Stimulated activated CD4-positive, alpha-beta T cell treated with anti-CD3 and anti-CD28 coated beads, TNF-alpha, amount 100 ng/mL, for 48 hours (primary cell): ENCODE data around the gene CASTOR1.

Experiments
- DNase-seq, 3 donors: peaks; one replicate each; pipeline ENCODE4 v3.0.0-alpha.2; 2020; ENCODE audit warnings: low read depth in 3 of 3

The CASTOR1 gene

DNA sequence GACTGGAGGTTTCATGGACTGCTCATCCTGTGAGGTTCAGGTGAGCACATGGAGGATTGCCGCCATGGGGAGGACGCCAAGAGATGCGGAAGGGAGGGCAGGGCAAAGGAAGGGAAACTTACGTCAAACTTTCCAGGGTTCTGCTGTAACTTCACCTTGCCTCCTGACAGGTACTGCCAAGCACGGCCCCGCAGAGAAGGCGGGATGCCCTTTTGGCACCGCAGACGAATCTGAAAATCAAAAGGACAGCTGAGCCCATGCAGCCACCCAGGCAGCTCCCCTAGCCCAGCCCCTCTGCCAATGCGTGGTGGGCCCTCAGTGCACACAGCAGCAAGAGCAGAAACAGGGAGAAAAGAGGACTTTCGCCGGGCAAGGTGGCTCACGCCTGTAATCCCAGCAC, 10.0 kb upstream of the CASTOR1 start:
- no peak for DNase-seq

DNA sequence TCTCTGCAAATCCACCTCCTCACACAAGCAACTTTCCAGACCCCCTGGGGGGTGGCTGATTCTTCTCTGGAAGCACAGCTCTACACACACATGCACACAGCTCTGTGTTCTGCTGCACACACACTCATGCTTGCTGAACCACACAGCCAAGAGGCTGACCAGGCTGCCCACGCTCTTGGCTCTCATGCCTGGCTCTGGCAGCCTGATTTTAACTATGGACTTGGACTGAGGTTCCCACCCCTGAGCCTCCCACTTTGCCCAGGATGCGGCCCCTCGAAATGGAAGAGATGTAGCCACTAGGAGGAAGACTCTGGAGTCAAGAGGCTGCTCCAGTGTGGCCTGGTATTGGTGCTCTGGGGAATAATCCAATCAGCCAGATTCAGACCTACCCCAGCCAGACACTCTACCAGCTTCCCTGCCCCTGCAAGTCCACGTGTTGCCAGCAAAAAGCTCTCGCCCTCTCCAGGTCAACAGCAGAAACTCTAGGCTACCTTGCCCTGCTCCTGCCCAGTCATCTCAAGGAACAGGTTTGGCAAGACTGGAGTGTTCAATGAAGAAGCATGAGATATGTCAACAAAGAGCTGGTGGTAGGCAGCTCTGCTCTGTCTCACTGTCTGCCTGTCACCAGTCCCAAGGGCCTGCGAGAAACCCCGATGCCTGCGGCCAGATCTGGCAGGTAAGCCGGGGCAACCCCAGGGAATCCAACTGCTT, 8.8 kb upstream of the CASTOR1 start:
- no peak for DNase-seq

DNA sequence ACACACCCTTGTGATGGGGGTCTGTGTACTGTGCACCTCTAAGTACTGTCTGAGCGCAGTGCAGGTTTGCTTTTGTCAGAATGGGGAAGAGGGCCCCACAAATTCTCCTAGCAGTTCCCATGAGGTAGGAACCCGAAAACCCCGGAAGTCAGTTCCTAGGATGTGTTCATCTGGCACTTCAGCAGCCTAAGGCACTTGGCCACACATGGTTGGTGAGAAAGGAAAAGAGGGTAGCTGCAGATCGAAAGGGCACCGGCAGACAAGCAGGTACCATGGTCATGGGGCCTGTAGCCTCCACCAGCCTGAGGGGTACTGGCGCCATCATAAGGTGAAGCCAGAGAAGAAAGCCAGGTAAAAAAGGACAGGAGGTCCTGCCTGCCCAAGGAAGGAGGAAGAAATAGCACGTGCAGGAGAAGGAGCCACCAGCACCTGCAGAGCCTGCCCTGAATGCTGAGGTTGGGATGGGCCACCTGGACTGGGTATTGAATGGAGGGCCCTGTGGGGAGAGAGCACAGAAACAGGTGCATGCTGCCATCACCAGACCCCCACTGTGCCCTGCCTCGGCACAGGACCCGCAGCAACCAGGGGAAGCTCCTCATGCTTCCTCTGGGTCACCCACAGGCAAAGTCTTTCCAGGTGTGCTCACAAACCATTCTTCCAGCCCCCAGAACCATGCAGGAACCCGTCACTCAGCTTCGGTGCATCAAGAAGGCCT, 8.1 kb upstream of the CASTOR1 start:
- no peak for DNase-seq

DNA sequence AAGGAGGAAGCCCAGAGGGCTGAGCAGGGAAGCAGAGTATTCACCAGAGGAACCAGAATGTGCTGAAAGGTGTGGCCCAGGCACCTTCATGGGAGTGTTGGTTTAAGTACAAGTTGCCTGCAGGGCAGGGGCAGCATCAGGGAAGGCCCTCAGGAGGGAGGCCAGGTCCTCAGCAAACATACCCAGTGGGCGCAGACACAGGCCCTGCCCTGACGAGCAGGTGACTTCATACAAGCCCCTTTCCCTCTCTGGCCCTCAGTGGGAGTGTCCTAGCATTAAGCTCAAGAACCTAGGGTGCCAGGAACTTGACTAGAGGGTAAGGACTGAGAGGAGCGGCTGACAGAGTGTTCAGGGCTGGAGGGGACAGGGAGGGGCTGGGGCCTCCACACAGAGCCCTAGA, 7.5 kb upstream of the CASTOR1 start:
- no peak for DNase-seq

DNA sequence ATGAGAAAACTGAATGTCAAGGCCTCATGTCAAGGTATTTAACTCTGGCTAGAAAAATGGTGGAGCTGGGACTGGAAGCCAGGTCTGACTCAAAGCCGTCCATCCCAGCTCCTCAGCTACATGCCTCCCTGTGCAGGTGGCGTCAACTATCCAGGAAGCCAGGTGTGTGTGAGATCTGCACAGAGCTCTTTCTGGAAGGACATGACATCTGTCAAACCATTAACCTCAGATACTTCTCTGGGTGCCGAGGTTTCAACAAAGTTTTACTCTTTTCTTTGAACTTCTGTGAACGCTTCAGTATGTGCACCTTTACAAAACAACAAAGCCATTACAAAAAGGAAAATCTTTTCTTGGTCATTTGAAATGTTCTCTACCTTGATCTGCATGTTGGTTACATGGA, 7.0 kb upstream of the CASTOR1 start:
- no peak for DNase-seq

DNA sequence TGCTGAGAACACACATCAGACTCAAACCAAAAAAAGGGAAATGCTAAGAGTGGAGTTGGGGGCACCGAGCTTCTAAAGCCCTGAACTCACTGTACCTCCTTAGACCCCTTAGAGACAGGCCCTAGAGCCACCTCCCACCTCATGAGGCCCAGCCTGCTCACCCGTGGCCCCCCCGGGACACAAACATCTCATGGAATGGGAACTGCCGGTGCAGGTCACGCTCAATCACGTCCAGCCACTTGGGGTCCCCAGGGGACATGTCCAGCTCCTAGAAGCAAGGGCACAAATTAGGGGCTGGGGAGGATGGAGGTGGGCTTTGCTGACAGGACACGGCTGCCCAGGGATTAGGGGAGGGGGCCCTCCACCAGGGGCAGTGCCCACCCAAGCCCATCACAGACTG, 6.3 kb upstream of the CASTOR1 start:
- DNase-seq = no peak

DNA sequence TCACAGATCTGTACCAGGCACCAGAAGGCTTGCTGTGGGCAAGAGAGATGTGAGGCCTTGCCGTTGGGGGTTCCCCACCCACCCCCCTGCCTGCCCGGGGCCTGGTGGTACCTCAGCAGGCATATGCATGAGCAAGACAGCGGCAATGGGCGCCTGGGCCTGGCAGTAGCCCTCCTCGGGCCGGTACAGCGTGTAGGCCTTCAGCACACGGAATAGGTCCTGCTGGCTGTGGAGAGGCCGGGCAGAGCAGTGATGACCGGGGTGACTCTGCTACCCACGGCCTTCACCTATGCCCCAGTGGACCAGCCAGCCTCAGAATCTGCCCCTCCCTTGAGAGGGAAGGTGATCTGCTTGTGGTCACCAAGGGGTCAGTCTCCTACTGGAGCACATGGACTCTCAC, 5.5 kb upstream of the CASTOR1 start:
- DNase-seq = no peak

DNA sequence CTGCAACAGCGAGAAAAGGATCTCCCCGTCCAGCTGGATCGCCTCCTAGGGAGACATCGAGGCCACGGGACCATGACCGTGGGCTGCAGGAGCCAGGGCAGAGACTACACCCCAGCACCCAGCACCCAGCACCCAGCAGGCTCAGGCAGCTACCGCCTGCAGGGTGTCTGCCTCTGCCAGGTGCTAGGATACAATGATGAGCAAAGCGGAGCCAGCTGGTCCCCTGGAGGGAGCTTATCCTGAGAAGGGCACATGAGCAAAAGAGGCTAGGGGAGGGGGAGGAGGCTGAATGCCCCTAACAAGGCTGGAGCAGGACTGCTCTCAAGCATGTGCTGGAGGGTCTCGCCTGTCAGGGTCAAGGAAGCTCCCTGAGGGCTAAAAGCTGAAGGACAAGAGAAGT, 4.8 kb upstream of the CASTOR1 start:
- DNase-seq = no peak

DNA sequence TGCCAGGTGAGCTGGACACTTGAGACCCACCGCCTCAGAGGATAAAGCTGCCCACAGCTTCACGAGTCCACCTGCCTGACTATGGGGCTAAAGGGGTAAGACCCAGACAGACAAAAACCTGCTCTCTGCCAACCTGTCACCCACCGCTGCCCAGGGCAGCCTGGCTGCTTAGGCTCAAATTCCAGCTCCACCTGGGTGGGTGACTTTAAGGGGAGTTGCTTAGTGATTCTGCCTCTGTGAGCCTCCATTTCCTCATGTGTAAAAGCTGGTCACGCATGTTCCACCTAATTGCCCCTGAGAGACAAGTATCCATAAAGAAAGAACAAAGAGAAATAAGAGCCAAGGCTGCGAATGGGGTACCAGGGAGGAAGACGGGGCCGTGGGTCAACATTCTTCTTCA, 3.7 kb upstream of the CASTOR1 start:
- no peak for DNase-seq

DNA sequence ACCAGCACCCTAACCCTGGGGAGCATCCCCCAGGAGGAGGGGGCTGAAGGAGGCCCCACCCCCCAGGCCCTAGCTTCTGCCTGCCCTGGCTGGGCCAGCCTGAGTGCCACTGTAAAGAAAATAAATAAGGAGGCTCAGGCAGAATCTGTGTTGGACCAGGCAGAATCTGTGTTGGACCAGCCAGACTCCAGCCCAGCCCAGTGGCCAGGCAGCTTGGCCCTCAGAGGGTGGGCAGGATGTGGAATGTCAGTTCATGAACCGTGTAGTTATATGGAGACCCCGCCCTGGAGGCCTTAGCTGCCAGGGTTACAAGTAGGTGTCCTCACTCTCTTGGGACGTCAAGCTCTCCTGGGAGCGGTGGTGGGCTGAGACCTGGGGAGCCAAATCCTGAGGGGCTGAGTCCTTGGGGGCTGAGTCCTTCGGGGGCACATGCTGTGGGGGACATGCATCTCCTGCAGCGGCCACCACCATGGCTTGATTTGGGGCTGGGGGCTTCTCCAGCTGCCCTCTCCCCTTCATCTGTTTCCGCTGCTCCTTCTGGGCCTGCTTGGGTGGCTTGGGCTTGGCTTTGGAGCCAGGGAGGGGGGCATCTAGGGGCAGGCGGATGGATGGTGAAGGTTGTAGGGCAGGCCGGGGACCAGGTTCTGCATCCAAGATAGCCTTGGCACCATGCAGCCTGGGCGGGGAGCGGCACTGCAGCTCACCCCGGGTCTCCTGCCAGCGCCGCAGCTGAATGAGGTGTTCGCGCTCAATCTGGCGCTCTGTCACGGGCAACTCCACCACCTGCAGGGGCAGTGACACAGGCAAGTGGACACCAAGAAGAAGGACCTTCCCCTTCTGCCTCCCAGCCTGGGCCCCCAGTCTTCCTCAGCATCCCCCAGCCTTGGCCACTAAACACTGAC, 3.0 kb upstream of the CASTOR1 start:
- no peak for DNase-seq

DNA sequence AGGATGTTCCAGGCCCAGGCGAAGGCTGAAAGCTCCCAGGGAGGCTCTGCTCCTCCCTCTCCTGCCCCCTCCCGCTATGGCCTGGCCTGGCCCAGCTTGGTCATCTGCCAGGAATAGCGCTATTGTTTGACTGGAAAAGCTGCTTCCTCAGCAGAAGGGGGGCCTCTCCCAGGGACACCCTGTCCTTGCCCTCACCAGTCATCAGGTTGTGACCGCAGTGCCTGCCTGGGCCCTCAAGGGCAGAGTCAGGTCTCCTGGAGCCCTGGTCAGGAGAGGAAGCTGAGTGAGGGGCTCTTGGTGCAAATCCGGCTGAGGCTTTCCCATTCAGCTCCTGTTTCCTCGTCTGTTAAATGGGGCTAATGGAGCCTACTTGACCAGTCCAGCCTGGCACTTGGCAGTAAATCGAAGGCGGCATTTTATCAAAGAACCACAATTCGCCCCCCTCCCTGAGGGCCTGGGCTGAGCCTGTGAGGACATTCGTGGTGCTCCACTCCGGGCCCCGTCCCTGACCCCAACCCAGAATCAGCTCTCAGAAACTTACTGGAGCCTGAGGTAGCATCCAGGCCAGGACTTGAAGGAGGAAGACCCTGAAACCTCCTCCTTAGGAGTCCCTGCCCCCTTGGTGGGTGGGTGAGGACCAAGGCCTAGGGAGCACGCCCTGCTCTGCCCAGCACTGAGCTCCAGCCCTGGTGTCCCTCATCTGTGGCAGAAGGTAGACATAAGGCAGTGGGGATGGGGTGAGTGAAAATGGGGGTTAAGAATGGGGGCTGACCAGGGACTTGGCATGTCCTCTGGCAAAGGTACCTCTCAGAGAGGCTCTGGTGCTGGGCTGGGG, 2.0 kb upstream of the CASTOR1 start:
- no peak for DNase-seq

DNA sequence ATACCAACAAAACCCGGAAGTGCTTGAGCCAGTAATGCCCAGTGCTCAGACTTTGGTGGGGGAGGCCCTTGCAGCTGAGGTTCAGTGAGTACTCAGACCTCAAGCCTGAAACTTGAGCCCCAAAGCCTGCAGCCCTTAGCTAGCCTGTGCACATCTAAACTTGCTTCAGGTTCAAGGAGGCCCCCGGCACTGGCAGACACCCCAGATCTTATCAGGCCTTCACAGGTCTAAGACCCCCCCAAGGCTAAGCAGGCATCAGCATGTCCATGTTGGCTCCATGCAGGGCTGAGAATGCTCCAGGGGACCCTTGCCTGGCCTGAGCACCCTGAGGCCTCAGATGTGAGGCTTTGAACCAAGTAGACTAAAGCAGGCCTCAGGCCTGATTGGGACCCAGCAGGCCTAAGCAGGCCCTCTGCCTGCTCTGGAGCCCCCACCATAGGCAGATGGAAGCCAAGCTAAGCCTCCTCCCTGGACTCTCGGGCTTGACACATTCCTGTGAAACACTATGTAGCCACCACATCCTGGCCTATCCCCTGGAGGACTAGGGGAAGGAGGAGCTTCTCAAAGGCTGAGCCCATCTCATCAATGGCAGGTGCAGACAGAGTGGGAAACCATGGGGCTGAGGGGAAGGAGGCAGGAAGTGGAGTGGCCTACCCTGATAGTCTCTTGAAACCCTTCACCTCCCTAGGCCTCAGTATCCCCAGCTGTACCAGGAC, 1.2 kb upstream of the CASTOR1 start:
- no peak for DNase-seq

DNA sequence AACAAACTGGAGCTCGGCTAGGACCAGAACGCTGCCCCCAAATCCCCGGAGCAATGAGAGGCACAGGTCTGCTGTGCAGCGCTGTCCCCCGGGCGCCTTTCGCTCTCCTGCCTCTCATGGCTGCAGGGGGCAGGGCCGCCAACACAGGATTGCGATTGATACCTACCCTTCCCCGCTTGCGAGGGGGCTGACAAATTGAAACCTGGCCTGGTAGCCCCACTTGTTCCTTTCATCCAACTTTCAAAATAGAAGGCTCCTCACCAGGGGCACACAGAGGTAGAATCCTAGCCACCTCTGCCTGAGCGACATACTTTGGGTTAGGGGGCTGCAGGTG, 642 bp upstream of the CASTOR1 start:
- DNase-seq = no peak

DNA sequence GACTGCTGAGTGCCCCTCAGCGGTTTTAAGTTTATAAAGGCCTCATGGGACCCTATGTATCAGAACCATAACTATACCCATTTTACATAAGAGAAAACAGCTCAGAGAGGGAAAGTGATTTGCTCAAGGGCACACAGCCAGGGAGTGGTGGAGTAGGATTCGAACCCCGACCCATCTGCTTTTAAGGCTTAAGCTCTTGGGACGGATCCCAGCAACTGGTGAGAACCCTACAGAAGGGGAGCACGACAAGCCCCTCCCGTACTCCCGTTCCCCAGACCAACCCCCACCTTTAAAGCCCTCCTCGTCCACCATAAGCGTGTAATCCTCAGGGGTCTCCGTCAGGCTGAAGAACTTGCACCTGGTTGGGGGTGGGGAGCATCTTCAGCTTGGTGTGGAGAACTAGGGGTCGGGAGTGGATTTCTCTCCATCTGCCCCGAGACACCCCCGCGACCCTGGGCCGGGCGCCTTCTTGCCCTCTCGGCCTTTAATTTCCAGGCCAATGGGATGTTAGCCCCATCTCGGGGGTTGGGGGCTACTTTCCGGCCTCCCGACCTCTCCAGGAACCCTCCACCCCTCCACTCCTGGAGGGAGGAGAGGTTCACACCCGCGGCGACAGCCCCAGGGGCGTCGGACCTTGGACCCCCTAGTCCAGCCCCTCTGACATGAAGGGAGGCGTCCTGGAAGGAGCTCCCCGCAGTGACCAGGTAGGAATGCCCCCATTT, 725 bp downstream of the CASTOR1 start:
- no peak for DNase-seq

DNA sequence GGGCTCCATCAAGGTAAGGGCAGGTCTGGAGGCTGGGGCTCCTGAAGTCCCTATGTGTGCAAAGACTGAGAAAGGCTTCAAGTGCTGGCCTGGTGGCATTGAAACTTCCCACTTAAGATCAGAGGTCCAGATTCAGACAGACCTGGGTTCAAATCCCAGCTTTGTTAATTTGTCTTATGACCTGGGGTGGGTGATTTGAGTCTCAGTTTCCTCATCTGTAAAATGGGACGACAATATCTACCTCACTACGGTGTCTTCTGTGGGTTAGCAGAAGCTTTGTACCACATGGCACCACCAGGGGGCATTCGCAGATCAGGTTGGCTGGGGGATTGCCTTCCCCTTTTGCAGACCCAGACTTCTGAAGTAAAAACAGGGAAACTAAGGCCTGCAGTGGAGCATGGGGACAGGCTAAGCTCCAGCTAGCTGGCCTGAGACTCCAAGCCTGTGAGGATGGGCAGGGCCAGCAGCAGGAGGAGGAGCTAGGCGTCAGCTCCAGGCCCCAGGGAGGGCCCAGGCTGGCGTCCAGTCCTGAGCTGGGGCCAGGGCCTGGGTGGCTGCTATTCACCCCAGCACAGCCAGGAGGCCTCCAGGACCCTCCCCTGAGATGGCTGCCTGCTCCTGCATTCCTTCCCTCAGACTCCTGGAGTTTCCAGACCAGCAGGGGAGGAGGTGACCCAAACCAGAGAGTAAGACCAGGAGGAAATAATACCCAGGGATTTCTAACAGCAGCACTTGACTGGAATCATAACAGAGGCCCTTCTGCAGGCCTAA, 1.5 kb downstream of the CASTOR1 start:
- peak; percentile 80 to 81 (median 81) for DNase-seq

DNA sequence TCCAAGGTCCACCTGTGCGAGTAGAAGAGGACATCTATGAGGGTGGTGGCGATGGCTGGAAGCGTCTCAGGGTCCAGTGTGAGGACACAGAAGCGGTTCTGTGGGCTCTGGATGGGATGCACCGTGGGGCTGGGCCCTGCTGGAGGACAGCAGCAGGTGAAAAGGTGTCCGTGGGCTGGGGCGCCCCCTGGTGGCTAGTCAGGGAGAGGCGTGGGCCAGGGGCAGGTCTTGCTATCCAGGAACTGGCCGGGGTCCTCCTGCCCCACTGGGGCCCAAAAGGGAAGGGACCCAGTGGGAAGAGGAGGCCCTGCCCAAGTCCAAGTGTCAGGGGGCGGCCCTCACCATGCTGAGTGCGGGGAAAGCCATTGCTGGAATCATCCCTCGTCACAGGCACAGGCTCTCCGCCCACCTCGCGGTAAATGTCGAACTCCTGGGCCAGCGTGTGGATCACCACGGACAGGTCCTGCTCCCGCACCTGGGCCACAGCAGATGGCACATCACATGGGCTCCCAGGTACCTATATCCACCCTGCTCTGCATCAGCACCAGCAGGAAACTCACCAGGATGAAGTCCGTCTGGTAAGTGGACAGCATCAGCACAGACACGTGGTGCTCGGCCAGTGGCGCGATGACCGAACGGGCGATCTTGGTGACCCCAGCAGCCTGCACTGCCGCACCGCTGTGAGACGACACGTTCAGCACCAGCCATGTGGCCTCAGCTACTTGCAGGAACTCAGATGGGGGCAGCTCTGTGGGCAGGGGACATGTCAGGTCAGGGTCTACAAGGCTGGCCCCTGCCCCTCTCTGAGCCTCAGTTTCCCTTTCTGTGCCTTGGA, 2.3 kb downstream of the CASTOR1 start:
- DNase-seq = peak; percentile 76 to 88 (median 81)

DNA sequence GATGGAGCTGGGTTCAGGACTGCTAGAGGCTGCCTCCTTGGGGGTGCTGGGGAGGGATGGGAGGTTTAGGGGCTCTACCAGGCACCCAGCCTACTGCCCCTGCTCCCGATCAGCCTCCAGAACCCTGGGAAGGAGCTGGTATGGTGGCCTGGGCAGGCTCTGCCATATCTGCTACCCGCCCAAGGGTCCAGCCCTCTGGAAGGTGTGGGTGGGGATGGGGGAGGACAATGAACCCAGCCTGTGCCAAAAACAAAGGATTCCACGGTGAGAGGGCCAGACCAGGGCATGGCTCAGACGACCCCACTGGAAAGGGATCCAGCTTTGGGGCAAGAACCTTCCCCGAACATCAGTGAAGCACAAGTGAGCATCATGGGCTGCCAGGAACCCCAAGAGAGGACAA, 3.0 kb downstream of the CASTOR1 start:
- DNase-seq = no peak

DNA sequence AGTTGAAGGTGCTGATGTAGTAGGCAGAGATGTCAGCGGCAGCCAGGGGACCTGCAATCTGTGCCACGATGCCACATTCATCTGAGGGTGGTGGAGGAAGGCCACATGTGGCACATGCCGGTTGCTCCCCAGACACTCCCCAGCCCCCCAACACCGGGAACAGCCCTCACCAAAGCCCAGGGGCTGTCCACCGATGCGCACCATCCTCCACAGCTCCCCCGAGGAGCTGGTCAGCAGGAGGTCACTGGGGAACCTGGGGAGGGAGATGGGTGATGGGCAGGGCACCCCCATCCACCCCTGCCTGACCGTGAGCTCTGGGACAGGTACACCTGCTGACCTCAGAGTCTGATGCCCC, 3.5 kb downstream of the CASTOR1 start:
- DNase-seq = no peak
